ENCODE measurements around the gene CRB3.

Gene CRB3

GRCh38 chr19:6433663-6434062 is 30.4 kb upstream of the CRB3 start, which contains the start of gene SLC25A41:
SLC25A41 (minus strand) TSS chr19:6433763; CDS start chr19:6433693, 70 bp downstream.
- no peak for DNase-seq

- no peak for DNase-seq
These were observed 24.3 kb upstream of the CRB3 start for GRCh38 chr19:6439743-6440142.

- no peak for DNase-seq
These were observed 23.2 kb upstream of the CRB3 start for GRCh38 chr19:6440905-6441304.

DNA sequence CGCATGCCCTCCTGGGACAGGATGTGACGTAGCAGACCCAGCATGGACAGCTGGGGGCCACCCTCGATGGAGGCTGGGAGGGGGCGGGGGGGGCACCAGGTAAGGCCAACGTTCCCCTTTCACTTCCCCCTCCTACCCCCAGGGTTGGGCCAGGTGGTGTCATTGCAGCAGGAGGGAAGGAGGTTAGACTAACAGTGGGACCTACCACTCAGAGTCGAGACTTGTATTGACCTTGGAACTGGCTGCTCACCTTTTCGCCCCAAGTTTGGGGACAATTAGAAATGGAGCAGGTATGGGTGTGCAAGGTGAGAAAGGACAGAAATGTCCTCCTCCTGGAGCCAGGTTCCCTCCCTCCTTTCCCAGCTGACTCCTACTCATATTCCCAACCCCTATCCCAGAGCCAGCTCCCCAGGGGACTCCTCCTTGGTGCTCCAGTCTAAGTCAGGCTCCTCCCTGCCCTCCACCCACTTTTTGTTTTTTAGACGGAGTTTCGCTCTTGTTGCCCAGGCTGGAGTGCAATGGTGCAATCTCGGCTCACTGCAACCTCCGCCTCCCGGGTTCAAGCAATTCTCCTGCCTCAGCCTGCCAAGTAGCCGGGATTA is 21.9 kb upstream of the CRB3 start:
- DNase-seq, result no peak

DNA sequence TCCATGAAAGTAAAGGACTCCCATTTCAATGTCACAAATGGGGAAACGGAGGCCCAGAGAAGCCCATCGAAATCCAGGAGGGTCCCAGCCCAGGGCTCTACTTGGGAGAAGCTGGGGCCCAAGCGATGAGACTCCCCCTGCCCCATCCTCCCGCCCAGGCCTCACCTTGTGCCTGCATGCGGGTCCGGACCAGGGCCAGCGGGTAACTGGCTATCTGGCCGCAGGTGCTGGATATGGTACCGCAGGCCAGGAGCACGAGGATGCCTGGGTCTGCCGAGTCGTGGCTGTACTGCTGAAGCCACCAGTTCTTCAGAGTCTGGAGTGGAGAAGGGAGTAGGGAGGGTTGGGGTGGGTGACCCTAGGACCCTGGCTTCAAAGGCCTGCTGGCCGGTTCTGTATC is 20.1 kb upstream of the CRB3 start:
- no peak for DNase-seq

DNA sequence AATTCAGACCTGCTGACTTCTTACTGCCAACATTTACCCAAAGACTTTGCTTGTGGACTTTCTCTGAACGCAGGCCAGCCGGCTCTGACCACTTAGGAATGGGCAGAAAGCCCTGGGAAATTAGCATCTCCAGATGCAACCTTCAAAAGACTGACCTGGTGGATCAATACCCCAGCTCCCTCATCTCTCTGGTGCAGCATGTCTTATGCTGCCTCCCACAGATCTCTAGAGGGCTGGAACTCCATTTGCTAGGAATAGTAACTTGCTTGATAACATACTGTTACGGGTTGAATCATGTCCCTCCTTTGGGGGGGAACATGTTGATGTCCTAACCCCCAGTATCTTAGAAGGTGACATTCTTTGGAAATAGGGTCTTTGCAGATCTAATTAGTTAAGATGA is 17.6 kb upstream of the CRB3 start:
- DNase-seq, result no peak

DNA sequence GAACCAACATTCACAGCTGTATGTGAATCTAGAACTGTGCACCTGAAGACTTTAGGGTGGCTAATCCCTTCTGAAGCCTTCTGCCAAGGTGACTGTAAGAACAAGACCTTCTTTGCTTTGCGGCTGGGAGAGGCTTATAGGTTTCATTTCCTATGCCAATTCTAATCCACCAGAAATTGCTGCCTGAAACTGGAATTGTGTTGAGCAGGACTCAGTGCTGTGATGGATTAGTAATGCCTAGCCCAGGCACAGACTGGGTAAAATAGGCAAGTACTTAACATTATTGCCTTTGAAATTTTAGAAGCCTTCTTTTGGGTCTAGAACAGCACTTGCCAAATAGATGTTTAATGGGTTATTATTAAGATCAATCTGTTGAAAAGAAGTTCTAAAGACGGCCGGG is 16.0 kb upstream of the CRB3 start:
- no peak for DNase-seq

DNA sequence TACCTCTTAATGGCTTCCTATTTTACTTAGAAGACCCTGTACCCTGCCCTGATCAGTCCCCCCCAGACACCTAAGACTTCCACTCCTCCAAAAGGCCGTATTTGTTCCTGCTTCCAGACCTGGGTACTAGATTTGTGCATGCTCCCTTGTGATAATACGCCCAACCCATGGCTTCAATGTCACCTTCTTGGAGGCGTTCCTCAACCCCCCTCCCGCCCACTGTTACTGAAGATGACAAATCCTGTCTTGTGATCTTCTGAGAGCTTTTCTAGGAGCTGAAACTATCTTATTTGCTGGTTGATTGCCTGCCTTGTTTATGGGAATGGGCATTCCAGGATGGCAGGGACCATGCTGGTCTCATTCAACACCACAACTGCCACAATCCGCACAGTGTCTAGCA is 13.9 kb upstream of the CRB3 start:
- DNase-seq, result no peak

DNA sequence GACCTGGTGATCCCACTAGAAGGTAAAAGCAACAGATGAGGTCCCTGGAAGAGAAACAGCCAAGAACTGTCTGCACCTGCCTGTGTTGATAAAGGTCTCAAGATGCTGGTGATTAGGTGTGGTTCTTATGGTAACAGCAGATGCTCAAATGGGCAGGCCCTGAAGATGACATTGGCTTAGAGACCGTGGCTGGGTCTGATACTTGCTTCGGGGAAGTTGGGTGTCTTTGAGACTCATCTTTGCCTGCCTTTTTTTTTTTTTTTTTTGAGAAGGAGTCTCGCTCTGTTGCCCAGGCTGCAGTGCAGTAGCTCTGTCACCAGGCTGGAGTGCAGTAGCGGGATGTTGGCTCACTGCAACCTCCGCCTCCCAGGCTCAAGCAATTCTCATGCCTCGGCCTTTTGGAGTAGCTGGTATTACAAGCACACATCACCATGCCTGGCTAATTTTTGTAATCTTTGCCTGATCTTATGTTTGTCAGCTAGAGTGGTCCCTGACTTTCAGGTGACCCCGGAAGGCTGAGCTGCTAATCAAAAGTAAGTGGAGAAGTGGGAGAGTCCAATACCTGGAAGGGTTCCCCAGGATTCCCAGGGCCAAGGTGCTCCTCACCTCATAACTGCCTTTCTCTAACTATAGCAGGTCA is 12.4 kb upstream of the CRB3 start:
- DNase-seq, result no peak

GRCh38 chr19:6452223-6452614 is 11.9 kb upstream of the CRB3 start:
- no peak for DNase-seq

GRCh38 chr19:6452899-6453298 is 11.2 kb upstream of the CRB3 start:
- no peak for DNase-seq

GRCh38 chr19:6453951-6454565 is 10.0 kb upstream of the CRB3 start:
- DNase-seq, result no peak

DNA sequence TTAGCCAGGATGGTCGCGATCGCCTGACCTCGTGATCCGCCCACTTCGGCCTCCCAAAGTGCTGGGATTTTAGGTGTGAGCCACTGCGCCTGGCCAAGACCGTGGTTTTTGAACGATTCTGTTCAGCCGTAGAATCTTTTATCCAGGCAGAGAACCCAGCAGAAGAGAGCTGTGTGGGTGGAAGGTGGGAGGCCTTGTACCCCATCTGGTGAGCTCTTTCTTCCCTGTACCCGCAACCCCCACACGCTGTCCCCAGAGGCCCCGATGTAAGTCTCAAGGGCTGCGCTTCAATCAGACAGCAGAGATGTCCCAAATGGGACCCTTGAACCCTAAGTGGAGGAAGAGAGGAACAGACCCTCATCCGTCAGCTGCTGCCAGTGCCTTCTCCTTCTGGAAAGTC is 8.1 kb upstream of the CRB3 start:
- DNase-seq, result no peak

DNA sequence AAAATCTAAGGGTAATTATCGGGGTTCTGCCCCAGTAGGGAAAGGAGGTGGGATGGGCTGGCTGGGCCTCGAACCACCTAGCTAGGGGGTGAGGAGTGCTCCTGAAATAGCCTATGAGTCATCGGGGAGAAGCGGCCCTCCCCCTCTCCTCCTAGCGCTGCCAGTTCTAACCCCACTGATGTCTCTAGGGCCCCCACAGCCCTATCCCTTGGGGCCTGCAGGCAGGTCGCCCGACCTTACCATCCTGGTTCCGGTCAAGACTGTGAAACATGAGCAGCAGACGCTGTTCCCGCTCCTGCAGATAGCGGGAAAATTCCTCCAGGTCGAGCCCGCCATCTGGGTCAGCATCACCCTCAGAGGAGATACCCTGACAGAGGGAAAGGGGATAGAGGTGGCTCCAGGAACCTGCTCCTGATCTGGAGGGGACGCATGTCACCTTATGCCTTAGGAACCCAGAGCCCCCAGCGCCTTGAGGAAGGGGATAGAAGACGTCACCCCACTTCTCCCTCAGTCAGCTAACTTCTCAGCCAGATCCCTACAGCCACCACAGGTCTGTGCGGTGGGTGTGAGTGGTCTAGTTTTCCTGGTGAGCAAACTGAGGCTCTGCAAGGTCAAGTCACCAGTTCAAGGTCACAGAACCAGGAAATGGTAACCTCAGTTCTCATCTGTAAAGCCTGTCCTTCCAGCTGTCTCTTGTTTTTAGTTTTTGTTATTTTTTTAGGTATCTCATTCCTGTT is 5.9 kb upstream of the CRB3 start:
- no peak for DNase-seq

GRCh38 chr19:6458695-6459261 is 5.3 kb upstream of the CRB3 start:
- DNase-seq, result no peak

- DNase-seq, result peak; percentile 80
These were observed 4.6 kb upstream of the CRB3 start, which contains the start of gene SLC25A23 for GRCh38 chr19:6459262-6460098. SLC25A23 (minus strand) TSS chr19:6459792; CDS start chr19:6459628, 164 bp downstream.

- DNase-seq, result peak; percentile 97
These were observed 3.8 kb upstream of the CRB3 start for GRCh38 chr19:6460099-6460884.

DNA sequence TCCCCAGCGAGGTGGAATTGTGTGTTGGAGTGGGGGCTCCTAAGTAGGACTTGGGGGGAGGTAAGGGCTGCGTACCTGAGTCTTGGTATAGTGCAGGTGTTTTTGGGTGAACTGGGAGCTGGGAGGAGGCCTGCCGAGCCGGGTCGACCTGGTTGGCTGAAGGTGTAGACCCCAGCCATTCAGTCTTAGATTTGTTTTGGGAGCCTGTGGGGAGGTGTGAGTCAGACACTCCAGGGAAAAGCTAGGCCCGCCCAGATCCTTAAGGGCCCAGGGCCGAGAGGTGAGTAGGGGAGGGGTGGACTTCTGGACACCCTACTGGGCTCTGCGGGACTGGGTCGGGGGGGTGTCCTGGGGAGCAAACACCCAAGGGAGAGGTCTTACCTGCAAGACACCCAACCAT is 935 bp downstream of the CRB3 start:
- no peak for DNase-seq

GRCh38 chr19:6465663-6466062 is 1.6 kb downstream of the CRB3 start:
- no peak for DNase-seq

DNA sequence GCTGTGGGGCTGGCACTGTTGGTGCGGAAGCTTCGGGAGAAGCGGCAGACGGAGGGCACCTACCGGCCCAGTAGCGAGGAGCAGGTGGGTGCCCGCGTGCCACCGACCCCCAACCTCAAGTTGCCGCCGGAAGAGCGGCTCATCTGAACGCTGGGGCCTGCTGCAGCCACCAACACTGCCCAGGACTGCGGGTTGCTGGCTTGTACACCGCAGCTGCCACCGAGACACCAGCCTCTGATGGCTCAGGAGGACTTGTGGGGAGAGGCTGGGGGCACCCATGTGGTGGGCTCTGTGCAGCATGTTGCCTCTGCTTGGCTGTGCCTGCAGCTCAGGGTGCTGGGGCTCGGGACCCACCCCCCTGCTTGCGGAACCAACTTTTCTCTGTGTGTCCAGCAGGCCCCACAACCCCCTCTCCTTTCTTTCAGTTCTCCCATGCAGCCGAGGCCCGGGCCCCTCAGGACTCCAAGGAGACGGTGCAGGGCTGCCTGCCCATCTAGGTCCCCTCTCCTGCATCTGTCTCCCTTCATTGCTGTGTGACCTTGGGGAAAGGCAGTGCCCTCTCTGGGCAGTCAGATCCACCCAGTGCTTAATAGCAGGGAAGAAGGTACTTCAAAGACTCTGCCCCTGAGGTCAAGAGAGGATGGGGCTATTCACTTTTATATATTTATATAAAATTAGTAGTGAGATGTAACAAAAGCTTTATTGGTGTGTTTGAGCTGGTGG is 2.6 kb downstream of the CRB3 start:
- no peak for DNase-seq

DNA sequence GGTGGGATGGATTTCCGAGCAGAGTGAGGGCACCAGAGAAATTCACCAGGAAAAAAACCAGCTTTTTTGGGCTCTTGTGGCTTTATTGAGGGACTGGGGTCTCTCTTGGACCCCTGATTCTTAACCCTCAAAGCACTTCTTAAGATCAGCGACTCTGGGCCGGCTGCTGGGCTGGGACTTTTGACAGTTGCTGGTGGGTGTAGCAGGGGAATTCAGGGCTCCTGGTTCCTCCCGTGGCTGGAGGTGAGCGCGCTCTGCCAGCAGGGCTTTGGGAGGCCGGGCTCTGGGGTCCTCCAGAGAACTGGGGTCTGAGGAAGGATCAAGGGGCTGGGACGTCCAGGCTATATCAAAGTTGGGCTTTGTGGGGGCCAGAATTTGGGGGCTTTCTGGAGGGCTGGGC is 3.3 kb downstream of the CRB3 start:
- no peak for DNase-seq
